Stimulated activated CD8-positive, alpha-beta memory T cell treated with anti-CD3 and anti-CD28 coated beads, Interleukin-2, amount 100 ng/mL, for 1 hour (primary cell): Measurements from ENCODE around the gene ZNF487.
"Not testable (repeated sequence)": the region's sequence is repeated elsewhere in the genome, so short reads cannot be mapped to it uniquely, and the experiment has no call there.

Source experiments
- DNase-seq, 2 donors: peaks; one replicate each; pipeline ENCODE4 v3.0.0-alpha.2; 2020; ENCODE audit warnings: low read depth in 2 of 2

The ZNF487 gene

GRCh38 chr10:43404704-43405084 lies 32.2 kb upstream of the ZNF487 start:
- DNase-seq: no peak

GRCh38 chr10:43407148-43407575 lies 29.7 kb upstream of the ZNF487 start:
- peak in 1 of 2 donors; percentile 26 for DNase-seq

GRCh38 chr10:43407576-43408330 lies 29.2 kb upstream of the ZNF487 start:
- peak in 1 of 2 donors; percentile 70 for DNase-seq

- DNase-seq: no peak
Measured at GRCh38 chr10:43408331-43408709, 28.6 kb upstream of the ZNF487 start.

- peak; percentile 86 to 87 for DNase-seq
Measured at GRCh38 chr10:43408710-43409384, 28.1 kb upstream of the ZNF487 start, which contains the start of gene HNRNPF. HNRNPF (minus strand) TSS chr10:43409186; CDS start chr10:43387884, 21,302 bp downstream.

- peak in 1 of 2 donors; percentile 55 for DNase-seq
Measured at GRCh38 chr10:43409385-43410109, 27.4 kb upstream of the ZNF487 start.

GRCh38 chr10:43410345-43410744 lies 26.6 kb upstream of the ZNF487 start:
- no peak for DNase-seq

- no peak for DNase-seq
Measured at GRCh38 chr10:43411536-43411935, 25.4 kb upstream of the ZNF487 start.

- no peak for DNase-seq
Measured at GRCh38 chr10:43415544-43415943, 21.4 kb upstream of the ZNF487 start.

- peak in 1 of 2 donors; percentile 15 for DNase-seq
Measured at GRCh38 chr10:43417950-43418768, 18.8 kb upstream of the ZNF487 start.

- no peak for DNase-seq
Measured at GRCh38 chr10:43419997-43420368, 16.9 kb upstream of the ZNF487 start.

GRCh38 chr10:43420369-43421200 lies 16.3 kb upstream of the ZNF487 start:
- DNase-seq: peak; percentile 48 to 59

GRCh38 chr10:43421201-43421507 lies 15.8 kb upstream of the ZNF487 start:
- no peak for DNase-seq

- DNase-seq: no peak
Measured at GRCh38 chr10:43421519-43421918, 15.4 kb upstream of the ZNF487 start.

- not testable (repeated sequence) for DNase-seq
Measured at GRCh38 chr10:43421944-43422343, 15.0 kb upstream of the ZNF487 start.

GRCh38 chr10:43424416-43424815 lies 12.5 kb upstream of the ZNF487 start:
- DNase-seq: no peak

GRCh38 chr10:43426476-43426875 lies 10.4 kb upstream of the ZNF487 start:
- not testable (repeated sequence) for DNase-seq

GRCh38 chr10:43427166-43427825 lies 9.6 kb upstream of the ZNF487 start:
- no peak for DNase-seq

GRCh38 chr10:43430926-43431663 lies 5.8 kb upstream of the ZNF487 start:
- no peak for DNase-seq
